Karpas-422 (cell line): ENCODE measurements around the gene TSPYL2. TPM values are rescaled to one million over a fixed set of nuclear protein-coding genes. Genes with fewer than 3 reads are reported as not detected.
A peak's percentile ranks its signal among the peaks of the same experiment; 100 is the strongest.

ENCODE experiments used
- DNase-seq: peaks from one replicate; pipeline ENCODE4 v3.0.0-alpha.2; 2015
- H2AFZ ChIP-seq: fragments of 200-600 bp; sonication (generic); 2 replicates; pipeline ENCODE4 v1.6.1; 2014; ENCODE audit warnings: antibody characterized with exemption, low read length, mixed read lengths
- H3K27ac ChIP-seq: fragments of 200-600 bp; sonication (generic); 2 replicates; pipeline ENCODE4 v1.5.1; 2014; ENCODE audit warnings: mild to moderate bottlenecking, low read length, moderate library complexity
- H3K27me3 ChIP-seq: fragments of 200-600 bp; sonication (generic); 2 replicates; pipeline ENCODE4 v1.6.1; 2014; ENCODE audit warnings: low read length, mixed read lengths
- H3K36me3 ChIP-seq: fragments of 200-600 bp; sonication (generic); 2 replicates; pipeline ENCODE4 v1.6.1; 2014; ENCODE audit warnings: low read length, mixed read lengths; ENCODE audit not compliant: insufficient read depth
- H3K4me1 ChIP-seq: fragments of 200-600 bp; sonication (generic); 2 replicates; pipeline ENCODE4 v1.6.1; 2014; ENCODE audit warnings: mild to moderate bottlenecking, low read length, mixed read lengths
- H3K4me2 ChIP-seq: fragments of 200-600 bp; sonication (generic); 2 replicates; pipeline ENCODE4 v1.6.1; 2014; ENCODE audit warnings: low read length, low read depth, mild to moderate bottlenecking; ENCODE audit not compliant: poor library complexity, severe bottlenecking
- H3K4me3 ChIP-seq: fragments of 200-600 bp; sonication (generic); 2 replicates; pipeline ENCODE4 v1.5.1; 2014; ENCODE audit warnings: mild to moderate bottlenecking, antibody characterized with exemption, low read length, mixed read lengths
- H3K79me2 ChIP-seq: fragments of 200-600 bp; sonication (generic); 2 replicates; pipeline ENCODE4 v1.6.1; 2014; ENCODE audit warnings: mild to moderate bottlenecking, low read length, mixed read lengths
- H3K9ac ChIP-seq: fragments of 200-600 bp; sonication (generic); 2 replicates; pipeline ENCODE4 v1.6.0; 2014; ENCODE audit warnings: low read length
- H3K9me2 ChIP-seq: fragments of 200-600 bp; sonication (generic), shearing (Covaris generic); replicated peaks from 2 replicates; pipeline ENCODE4 v1.6.0; 2014; ENCODE audit warnings: mild to moderate bottlenecking, low read length, moderate library complexity; ENCODE audit not compliant: insufficient read depth
- H3K9me3 ChIP-seq: fragments of 300-700, 200-600 bp; sonication (generic); 2 replicates; pipeline ENCODE4 v1.6.1; 2014; ENCODE audit warnings: low read length, mixed read lengths
- H4K20me1 ChIP-seq: fragments of 200-600 bp; sonication (generic); 2 replicates; pipeline ENCODE4 v1.6.1; 2014; ENCODE audit warnings: mild to moderate bottlenecking, antibody characterized with exemption, low read length, low read depth; ENCODE audit not compliant: insufficient read depth
- total RNA-seq: library from RNA; depleted of rRNA; stranded (reverse); fragments of >200 nt; shearing (Covaris generic); gene quantifications from 2 replicates; pipeline ENCODE4 v1.2.3, GENCODE V29; 2014; ENCODE audit warnings: low replicate concordance

The TSPYL2 gene
- total RNA-seq, 1 experiment from 2014 or later, result 44.6 TPM

- Histone ChIP-seq H3K4me1 (peaks cover 22% of the 10 kb centered on the region), H3K36me3 (no peaks in the 10 kb centered on the region), H2AFZ (no peak overlapping the region), H3K27ac (no peak overlapping the region), H3K9me2 (no peaks in the 10 kb centered on the region), H3K4me3 (no peak overlapping the region), H4K20me1 (no peaks in the 10 kb centered on the region), H3K4me2 (no peak overlapping the region), H3K79me2 (no peaks in the 10 kb centered on the region), H3K9ac (no peak overlapping the region), H3K27me3 (no peaks in the 10 kb centered on the region), H3K9me3 (no peaks in the 10 kb centered on the region)
- DNase-seq, result no peak
Measured at GRCh38 chrX:53076671-53077070, 5.5 kb upstream of the TSPYL2 start.

GRCh38 chrX:53077207-53078197 lies 4.7 kb upstream of the TSPYL2 start:
- Histone ChIP-seq H4K20me1 (no peaks in the 10 kb centered on the region), H2AFZ (no peak overlapping the region), H3K27me3 (no peaks in the 10 kb centered on the region), H3K4me3 (no peak overlapping the region), H3K27ac (no peak overlapping the region), H3K4me2 (no peak overlapping the region), H3K4me1 (peaks cover 13% of the 10 kb centered on the region), H3K9ac (no peak overlapping the region), H3K9me3 (no peaks in the 10 kb centered on the region), H3K79me2 (peaks cover 2% of the 10 kb centered on the region), H3K36me3 (no peaks in the 10 kb centered on the region), H3K9me2 (no peaks in the 10 kb centered on the region)
- peak; percentile 80 for DNase-seq

- no peak for DNase-seq
- no peaks in the 10 kb centered on the region for H3K36me3 ChIP-seq
- peaks cover 6% of the 10 kb centered on the region for H4K20me1 ChIP-seq
- peaks cover 11% of the 10 kb centered on the region for H3K4me1 ChIP-seq
- no peaks in the 10 kb centered on the region for H3K27me3 ChIP-seq
- no peak overlapping the region for H3K4me2 ChIP-seq
- H2AFZ ChIP-seq, result no peak overlapping the region
- no peak overlapping the region for H3K9ac ChIP-seq
- H3K27ac ChIP-seq, result no peak overlapping the region
- H3K9me3 ChIP-seq, result no peaks in the 10 kb centered on the region
- peaks cover 17% of the 10 kb centered on the region for H3K79me2 ChIP-seq
- no peak overlapping the region for H3K4me3 ChIP-seq
- no peaks in the 10 kb centered on the region for H3K9me2 ChIP-seq
Measured at GRCh38 chrX:53078943-53079342, 3.2 kb upstream of the TSPYL2 start.

- H2AFZ ChIP-seq, result no peak overlapping the region
- H3K4me1 ChIP-seq, result peaks cover 13% of the 10 kb centered on the region
- no peak overlapping the region for H3K27ac ChIP-seq
- H3K9me3 ChIP-seq, result no peaks in the 10 kb centered on the region
- H4K20me1 ChIP-seq, result peaks cover 10% of the 10 kb centered on the region
- peak overlapping the region; percentile 48 for H3K9ac ChIP-seq
- peak overlapping the region; percentile 56 for H3K4me2 ChIP-seq
- no peak for DNase-seq
- H3K79me2 ChIP-seq, result peaks cover 22% of the 10 kb centered on the region
- no peaks in the 10 kb centered on the region for H3K27me3 ChIP-seq
- H3K9me2 ChIP-seq, result no peaks in the 10 kb centered on the region
- no peak overlapping the region; the same call in 1 of the 2 replicates for H3K4me3 ChIP-seq
- H3K36me3 ChIP-seq, result peaks cover 6% of the 10 kb centered on the region; the same call in 1 of the 2 replicates
Measured at GRCh38 chrX:53080628-53081580, 1.3 kb upstream of the TSPYL2 start.

- H3K9me3 ChIP-seq, result no peaks in the 10 kb centered on the region
- no peak overlapping the region for H2AFZ ChIP-seq
- no peak for DNase-seq
- H3K9ac ChIP-seq, result peak overlapping the region; percentile 87
- H3K4me3 ChIP-seq, result peak overlapping the region; percentile 87
- peaks cover 22% of the 10 kb centered on the region for H3K79me2 ChIP-seq
- peaks cover 8% of the 10 kb centered on the region; the same call in 1 of the 2 replicates for H3K36me3 ChIP-seq
- no peaks in the 10 kb centered on the region for H3K27me3 ChIP-seq
- peak overlapping the region; percentile 80 for H3K4me2 ChIP-seq
- H3K27ac ChIP-seq, result peak overlapping the region; percentile 58
- H4K20me1 ChIP-seq, result peaks cover 10% of the 10 kb centered on the region
- H3K9me2 ChIP-seq, result no peaks in the 10 kb centered on the region
- peaks cover 13% of the 10 kb centered on the region for H3K4me1 ChIP-seq
Measured at GRCh38 chrX:53082773-53083616, 828 bp downstream of the TSPYL2 start.

GRCh38 chrX:53084043-53084570 lies 1.9 kb downstream of the TSPYL2 start:
- H4K20me1 ChIP-seq, result peaks cover 10% of the 10 kb centered on the region
- no peak overlapping the region for H2AFZ ChIP-seq
- H3K79me2 ChIP-seq, result peaks cover 22% of the 10 kb centered on the region
- peaks cover 23% of the 10 kb centered on the region for H3K4me1 ChIP-seq
- no peak overlapping the region for H3K4me3 ChIP-seq
- H3K36me3 ChIP-seq, result peaks cover 8% of the 10 kb centered on the region; the same call in 1 of the 2 replicates
- no peak overlapping the region; the same call in 1 of the 2 replicates for H3K9ac ChIP-seq
- H3K27ac ChIP-seq, result 0 out of 2 replicates have a peak overlapping the region, but pooled peaks have one; percentile 58
- H3K4me2 ChIP-seq, result peak overlapping the region; percentile 80
- H3K9me3 ChIP-seq, result no peaks in the 10 kb centered on the region
- H3K9me2 ChIP-seq, result no peaks in the 10 kb centered on the region
- no peak for DNase-seq
- no peaks in the 10 kb centered on the region for H3K27me3 ChIP-seq

GRCh38 chrX:53084863-53085262 lies 2.7 kb downstream of the TSPYL2 start:
- Histone ChIP-seq H3K79me2 (peaks cover 22% of the 10 kb centered on the region), H3K4me1 (peaks cover 23% of the 10 kb centered on the region), H3K9ac (no peak overlapping the region), H3K27ac (no peak overlapping the region), H3K9me2 (no peaks in the 10 kb centered on the region), H2AFZ (no peak overlapping the region), H3K4me2 (no peak overlapping the region), H3K9me3 (no peaks in the 10 kb centered on the region), H4K20me1 (peaks cover 10% of the 10 kb centered on the region), H3K4me3 (no peak overlapping the region), H3K27me3 (no peaks in the 10 kb centered on the region), H3K36me3 (peaks cover 8% of the 10 kb centered on the region; the same call in 1 of the 2 replicates)
- DNase-seq, result no peak
